ENCODE results near the gene ABCC1. TPM values are rescaled to one million over a fixed set of nuclear protein-coding genes. Genes with fewer than 3 reads are reported as not detected.

Gene ABCC1
- total and polyA plus RNA-seq, 2 of the 4 experiments (the other 2 are of a cell fraction): 39.4 to 66.0 TPM

GRCh38 chr16:16037970-16038369, 88.6 kb downstream of the ABCC1 start:
- Histone ChIP-seq H3K18ac (ENCODE audit: low read depth, low read length) (no peak overlapping the region), H3K36me3 (ENCODE audit: control insufficient read depth, insufficient read depth, low read length) (peaks cover 81% of the 10 kb centered on the region), H4K91ac (ENCODE audit: insufficient read depth, low read depth, low read length) (no peak overlapping the region), H2BK15ac (ENCODE audit: low read depth, low read length) (no peak overlapping the region), H3K4ac (ENCODE audit: low read depth, low read length) (no peak overlapping the region), H3K56ac (ENCODE audit: extremely low read depth, insufficient read depth, low read length) (no peak overlapping the region), H3K9me3 (ENCODE audit: control insufficient read depth, insufficient read depth, low read length) (no peaks in the 10 kb centered on the region), H3K27me3 (ENCODE audit: control insufficient read depth, insufficient read depth, low read length) (no peaks in the 10 kb centered on the region), H4K20me1 (ENCODE audit: insufficient read depth, low read length) (peaks cover 32% of the 10 kb centered on the region), H2AK9ac (replicated peaks; ENCODE audit: low read depth, low read length, poor library complexity) (no peak overlapping the region), H3K4me1 (ENCODE audit: control insufficient read depth, insufficient read depth, low read length) (peaks cover 6% of the 10 kb centered on the region; the same call in 1 of the 2 replicates), H2AFZ (replicated peaks; ENCODE audit: low read length, poor library complexity) (no peak overlapping the region), H3K14ac (replicated peaks; ENCODE audit: low read depth, low read length) (no peak overlapping the region), H3K79me1 (ENCODE audit: low read depth in 1 of 2, low read length in 2 of 2) (peaks cover 61 to 96% of the 10 kb centered on the region in 2 experiments), H3K4me3 (ENCODE audit: insufficient read depth, low read depth, low read length) (no peak overlapping the region), H2BK20ac (ENCODE audit: low read depth, low read length) (no peak overlapping the region), H2AK5ac (ENCODE audit: low read depth, low read length) (no peak overlapping the region), H3K4me2 (ENCODE audit: low read depth, low read length) (no peak overlapping the region), H3K23ac (ENCODE audit: low read depth, low read length) (no peak overlapping the region), H2BK120ac (ENCODE audit: low read depth, low read length) (no peak overlapping the region), H3K27ac (ENCODE audit: insufficient read depth, low read length) (no peak overlapping the region), H4K8ac (ENCODE audit: low read depth in 2 of 2, low read length in 2 of 2) (no peak overlapping the region), H2BK5ac (ENCODE audit: low read depth, low read length, poor library complexity, severe bottlenecking) (no peak overlapping the region), H4K5ac (ENCODE audit: low read depth, low read length) (no peak overlapping the region), H3K9ac (ENCODE audit: low read depth, low read length) (no peak overlapping the region), H3K9me1 (ENCODE audit: insufficient read depth, low read length) (peaks cover 35% of the 10 kb centered on the region)
- ATAC-seq (ENCODE audit: low read depth) (no peak), DNase-seq (no peak)
- POLR2A ChIA-PET (ENCODE audit: unreplicated experiment): no interaction called here
- intact Hi-C loops (cut with micrococcal nuclease) (no loop called here), in situ Hi-C loops (cut with MboI; ENCODE audit: low sequenced_read_pairs) (no loop called here), dilution Hi-C loops (cut with HindIII; ENCODE audit: low sequenced_read_pairs, unreplicated experiment) (no loop called here)
- 91 to 100% methylated on average over 1 of the region's 1 CpG for WGBS, 2 experiments (ENCODE audit: extremely low coverage in 2 of 2, insufficient read length in 1 of 2)
- BruUV-seq (replicated peaks): no TSS peak
- TF ChIP-seq, protein P1, sequence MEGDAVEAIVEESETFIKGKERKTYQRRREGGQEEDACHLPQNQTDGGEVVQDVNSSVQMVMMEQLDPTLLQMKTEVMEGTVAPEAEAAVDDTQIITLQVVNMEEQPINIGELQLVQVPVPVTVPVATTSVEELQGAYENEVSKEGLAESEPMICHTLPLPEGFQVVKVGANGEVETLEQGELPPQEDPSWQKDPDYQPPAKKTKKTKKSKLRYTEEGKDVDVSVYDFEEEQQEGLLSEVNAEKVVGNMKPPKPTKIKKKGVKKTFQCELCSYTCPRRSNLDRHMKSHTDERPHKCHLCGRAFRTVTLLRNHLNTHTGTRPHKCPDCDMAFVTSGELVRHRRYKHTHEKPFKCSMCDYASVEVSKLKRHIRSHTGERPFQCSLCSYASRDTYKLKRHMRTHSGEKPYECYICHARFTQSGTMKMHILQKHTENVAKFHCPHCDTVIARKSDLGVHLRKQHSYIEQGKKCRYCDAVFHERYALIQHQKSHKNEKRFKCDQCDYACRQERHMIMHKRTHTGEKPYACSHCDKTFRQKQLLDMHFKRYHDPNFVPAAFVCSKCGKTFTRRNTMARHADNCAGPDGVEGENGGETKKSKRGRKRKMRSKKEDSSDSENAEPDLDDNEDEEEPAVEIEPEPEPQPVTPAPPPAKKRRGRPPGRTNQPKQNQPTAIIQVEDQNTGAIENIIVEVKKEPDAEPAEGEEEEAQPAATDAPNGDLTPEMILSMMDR (conservative IDR thresholded peaks at IDR 0.05; ENCODE audit: low read depth, low read length): no peak
- no peak for TF ChIP-seq CEBPB (IDR thresholded peaks at IDR 0.05; ENCODE audit: low read depth, low read length)
- no peak for TF ChIP-seq NFE2L2 (IDR thresholded peaks at IDR 0.05; ENCODE audit: low read depth, low read length)
- no peak for TF ChIP-seq POLR2A (IDR thresholded peaks at IDR 0.05; ENCODE audit: low read depth, low read length)
- TF ChIP-seq BHLHE40 (IDR thresholded peaks at IDR 0.05; ENCODE audit: low read depth, low read length): no peak
- no peak for TF ChIP-seq MAZ (IDR thresholded peaks at IDR 0.05; ENCODE audit: borderline replicate concordance, low read depth, low read length)
- TF ChIP-seq MAFK (IDR thresholded peaks at IDR 0.05; ENCODE audit: low read depth, low read length): no peak
- TF ChIP-seq, protein P2, sequence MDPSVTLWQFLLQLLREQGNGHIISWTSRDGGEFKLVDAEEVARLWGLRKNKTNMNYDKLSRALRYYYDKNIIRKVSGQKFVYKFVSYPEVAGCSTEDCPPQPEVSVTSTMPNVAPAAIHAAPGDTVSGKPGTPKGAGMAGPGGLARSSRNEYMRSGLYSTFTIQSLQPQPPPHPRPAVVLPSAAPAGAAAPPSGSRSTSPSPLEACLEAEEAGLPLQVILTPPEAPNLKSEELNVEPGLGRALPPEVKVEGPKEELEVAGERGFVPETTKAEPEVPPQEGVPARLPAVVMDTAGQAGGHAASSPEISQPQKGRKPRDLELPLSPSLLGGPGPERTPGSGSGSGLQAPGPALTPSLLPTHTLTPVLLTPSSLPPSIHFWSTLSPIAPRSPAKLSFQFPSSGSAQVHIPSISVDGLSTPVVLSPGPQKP (IDR thresholded peaks at IDR 0.05; ENCODE audit: borderline replicate concordance, low read depth, low read length): no peak
- TF ChIP-seq SMC3 (IDR thresholded peaks at IDR 0.05; ENCODE audit: low read depth, low read length): no peak
- no peak for TF ChIP-seq FOS (IDR thresholded peaks at IDR 0.05; ENCODE audit: low read depth, low read length)
- TF ChIP-seq MXI1 (IDR thresholded peaks at IDR 0.05; ENCODE audit: borderline replicate concordance, low read depth, low read length): no peak
- TF ChIP-seq RAD21 (IDR thresholded peaks at IDR 0.05; ENCODE audit: low read length): no peak
- no peak for TF ChIP-seq USF2 (IDR thresholded peaks at IDR 0.05; ENCODE audit: low read depth, low read length)
- TF ChIP-seq RFX5 (IDR thresholded peaks at IDR 0.05; ENCODE audit: low read depth, low read length): no peak
- TF ChIP-seq RCOR1 (IDR thresholded peaks at IDR 0.05; ENCODE audit: insufficient replicate concordance, low read length): no peak
- TF ChIP-seq CHD1 (IDR thresholded peaks at IDR 0.05; ENCODE audit: low read depth, low read length): no peak
- CTCF ChIA-PET: no interaction called here

All from IMR-90 (cell line).